ENCODE measurements around the gene TAF7.
A peak's percentile ranks its signal among the peaks of the same experiment; 100 is the strongest.

TAF7 gene

DNA sequence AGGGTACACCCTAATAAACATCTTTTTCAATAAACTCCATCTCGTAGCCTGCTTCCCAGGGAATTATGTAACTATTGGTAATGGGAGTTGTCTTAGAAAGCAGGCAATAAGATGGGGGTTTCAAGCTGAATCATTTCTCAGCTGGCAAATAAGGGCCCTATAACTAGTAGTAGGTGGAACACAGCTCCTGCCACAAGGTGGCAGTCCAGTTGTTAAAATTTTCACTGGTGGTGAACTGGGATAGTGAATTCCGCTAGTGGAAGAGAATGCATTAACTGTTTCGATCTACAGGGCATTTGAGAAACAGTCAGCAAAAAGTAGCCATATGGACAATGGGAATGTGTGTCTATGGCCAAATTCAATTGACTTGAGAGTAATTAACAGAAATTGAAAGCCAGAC is 47.7 kb downstream of the TAF7 start:
- Histone ChIP-seq H4K20me1 (ENCODE audit: insufficient read depth, low read length, poor library complexity, severe bottlenecking) (no peaks in the 10 kb centered on the region), H3K4me1 (ENCODE audit: insufficient read depth, low read length, poor library complexity, severe bottlenecking) (no peaks in the 10 kb centered on the region), H3K27me3 (ENCODE audit: insufficient read depth, low read length, poor library complexity, severe bottlenecking) (no peaks in the 10 kb centered on the region), H3K4me2 (ENCODE audit: low read depth, low read length, poor library complexity, severe bottlenecking) (no peak overlapping the region), H3K9ac (ENCODE audit: low read depth, low read length, poor library complexity, severe bottlenecking) (no peak overlapping the region), H3F3A (ENCODE audit: low read depth) (no peaks in the 10 kb centered on the region), H3K9me3 (ENCODE audit: insufficient read depth, low read depth, low read length) (peaks cover 4% of the 10 kb centered on the region; the same call in 1 of the 2 replicates), H3K79me2 (ENCODE audit: insufficient read depth, low read length) (no peaks in the 10 kb centered on the region), H2AFZ (ENCODE audit: low read length) (no peak overlapping the region), H3K9me2 (replicated peaks; ENCODE audit: low read depth, low read length) (no peaks in the 10 kb centered on the region), H3K36me3 (ENCODE audit: insufficient read depth, low read length) (no peaks in the 10 kb centered on the region), H3K4me3 (ENCODE audit: low read length, poor library complexity, severe bottlenecking) (no peak overlapping the region)
- TF ChIP-seq CTCF (conservative IDR thresholded peaks at IDR 0.05; ENCODE audit: low read length) (peak; percentile 36; the same call in 1 of the 2 replicates), EZH2phosphoT487 (IDR thresholded peaks at IDR 0.05; ENCODE audit: borderline replicate concordance) (no peak)

DNA sequence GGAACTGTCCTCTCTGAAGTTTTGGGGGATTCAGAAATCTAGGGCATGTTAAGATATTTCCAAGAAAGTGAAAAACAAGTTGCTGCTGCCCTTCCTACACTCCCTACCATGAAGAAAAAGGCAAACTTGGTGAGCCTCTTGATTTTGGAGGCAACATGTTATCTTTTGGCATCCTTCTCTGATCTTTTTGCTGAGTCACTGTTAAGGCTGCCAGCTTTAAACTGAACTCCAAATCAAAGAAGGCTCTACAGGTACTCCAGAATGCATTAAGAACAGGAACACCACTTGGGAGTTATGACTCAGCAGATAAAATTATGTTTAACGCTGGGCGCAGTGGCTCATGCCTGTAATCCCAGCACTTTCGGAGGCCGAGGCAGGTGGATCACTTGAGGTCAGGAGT is 51.4 kb downstream of the TAF7 start:
- Histone ChIP-seq H3K4me1 (ENCODE audit: insufficient read depth, low read length, poor library complexity, severe bottlenecking) (no peaks in the 10 kb centered on the region), H3K4me3 (ENCODE audit: low read length, poor library complexity, severe bottlenecking) (no peak overlapping the region), H3K9ac (ENCODE audit: low read depth, low read length, poor library complexity, severe bottlenecking) (no peak overlapping the region), H3K79me2 (ENCODE audit: insufficient read depth, low read length) (no peaks in the 10 kb centered on the region), H3F3A (ENCODE audit: low read depth) (no peaks in the 10 kb centered on the region), H3K9me3 (ENCODE audit: insufficient read depth, low read depth, low read length) (peaks cover 18% of the 10 kb centered on the region; the same call in 1 of the 2 replicates), H3K9me2 (replicated peaks; ENCODE audit: low read depth, low read length) (no peaks in the 10 kb centered on the region), H3K27me3 (ENCODE audit: insufficient read depth, low read length, poor library complexity, severe bottlenecking) (no peaks in the 10 kb centered on the region), H3K4me2 (ENCODE audit: low read depth, low read length, poor library complexity, severe bottlenecking) (no peak overlapping the region), H4K20me1 (ENCODE audit: insufficient read depth, low read length, poor library complexity, severe bottlenecking) (no peaks in the 10 kb centered on the region), H2AFZ (ENCODE audit: low read length) (no peak overlapping the region), H3K36me3 (ENCODE audit: insufficient read depth, low read length) (no peaks in the 10 kb centered on the region)
- TF ChIP-seq EZH2phosphoT487 (IDR thresholded peaks at IDR 0.05; ENCODE audit: borderline replicate concordance) (no peak), CTCF (conservative IDR thresholded peaks at IDR 0.05; ENCODE audit: low read length) (no peak)

Data from Loucy (cell line).